A549 (cell line): ENCODE measurements around the gene ITGB7. TPM values are rescaled to one million over a fixed set of nuclear protein-coding genes. Genes with fewer than 3 reads are reported as not detected.
"Not testable (repeated sequence)": the region's sequence is repeated elsewhere in the genome, so short reads cannot be mapped to it uniquely, and the experiment has no call there.

ENCODE experiments used
- ATAC-seq, 2 experiments: fragments of 200-7000 bp in 1 of 2; fragments of >200 bp in 1 of 2; cut with Nextera tagmentation in 1 of 2; cut with Tn5 transposase in 1 of 2; 3 replicates each; pipeline versions ENCODE4 v1.8.0 to v1.9.1; 2018 to 2020; ENCODE audit warnings: mild to moderate bottlenecking in 1 of 2, moderate library complexity in 1 of 2
- CTCF ChIA-PET: fragments of 300-600 bp; sonication (Branson Sonifier 250); formaldehyde crosslinking; extraction: SDS; loops from one replicate; lab custom pipeline; 2021; ENCODE audit warnings: antibody characterized with exemption, inconsistent platforms; lab: Yijun Ruan, JAX
- POLR2A ChIA-PET: fragments of 350-600 bp; formaldehyde crosslinking; extraction: SDS; loops from one replicate; lab custom pipeline; 2021; ENCODE audit warnings: antibody characterized with exemption, inconsistent platforms; lab: Yijun Ruan, JAX
- DNase-seq, 2 experiments: peaks; one replicate each; pipeline versions ENCODE4 v3.0.0 to v3.0.0-alpha.2; 2011 to 2016; ENCODE audit warnings: low read depth in 1 of 2, low spot score in 1 of 2
- FAIRE-seq: peaks from 2 replicates; lab custom pipeline; 2011; peaks lifted over from hg19 to GRCh38; lab: Jason Lieb, UNC
- H3K27ac ChIP-seq, 2 experiments: fragments of >200 bp; sonication (Bioruptor Twin); formaldehyde crosslinking; 3 replicates each; pipeline ENCODE4 v1.5.1; 2016 to 2017
- H3K4me1 ChIP-seq: fragments of >200 bp; sonication (Bioruptor Twin); formaldehyde crosslinking; 3 replicates; pipeline ENCODE4 v1.6.1; 2016
- H3K4me2 ChIP-seq: fragments of >200 bp; sonication (Bioruptor Twin); formaldehyde crosslinking; 3 replicates; pipeline ENCODE4 v1.6.1; 2016
- H3K4me3 ChIP-seq: fragments of >200 bp; sonication (Bioruptor Twin); formaldehyde crosslinking; 3 replicates; pipeline ENCODE4 v1.5.1; 2016
- H3K9me3 ChIP-seq: fragments of >200 bp; sonication (Bioruptor Twin); formaldehyde crosslinking; 3 replicates; pipeline ENCODE4 v1.6.1; 2016
- CBX2 ChIP-seq: fragments of 200-600 bp; sonication (generic); IDR thresholded peaks from 2 replicates; pipeline ENCODE4 v1.6.1; 2016; ENCODE audit warnings: low read depth, mild to moderate bottlenecking, borderline replicate concordance
- CBX8 ChIP-seq: fragments of 200-600 bp; sonication (generic); IDR thresholded peaks from 2 replicates; pipeline ENCODE4 v1.6.1; 2016
- CEBPB ChIP-seq, 2 experiments: fragments of >200 bp in 1 of 2; sonication (Bioruptor Twin) in 1 of 2; formaldehyde crosslinking in 1 of 2; IDR thresholded peaks; 2 replicates each; pipeline ENCODE4 v1.6.1; 2012 to 2016
- CHD4 ChIP-seq: fragments of 200-600 bp; sonication (generic); IDR thresholded peaks from 2 replicates; pipeline ENCODE4 v1.6.1; 2016; ENCODE audit warnings: antibody characterized with exemption, mild to moderate bottlenecking, borderline replicate concordance
- FOSB ChIP-seq: fragments of 250-450 bp; sonication (Bioruptor Pico); IDR thresholded peaks from 2 replicates; pipeline ENCODE4 v1.5.0; 2020; ENCODE audit warnings: mild to moderate bottlenecking, moderate library complexity
- FOXS1 ChIP-seq: fragments of 250-450 bp; sonication (Bioruptor Pico); IDR thresholded peaks from 2 replicates; pipeline ENCODE4 v1.5.0; 2020; ENCODE audit warnings: mild to moderate bottlenecking, moderate library complexity
- HEYL ChIP-seq: fragments of 250-450 bp; sonication (Bioruptor Pico); IDR thresholded peaks from 2 replicates; pipeline ENCODE4 v1.8.0; 2021; ENCODE audit warnings: mild to moderate bottlenecking, moderate library complexity
- HOXB13 ChIP-seq: fragments of 250-450 bp; sonication (Bioruptor Pico); IDR thresholded peaks from 2 replicates; pipeline ENCODE4 v1.5.0; 2020; ENCODE audit warnings: low read depth, mild to moderate bottlenecking, moderate library complexity
- HOXB5 ChIP-seq: fragments of 250-450 bp; sonication (Bioruptor Pico); IDR thresholded peaks from 2 replicates; pipeline ENCODE4 v1.5.0; 2020; ENCODE audit warnings: mild to moderate bottlenecking, moderate library complexity
- JUN ChIP-seq, 2 experiments: fragments of >200 bp; sonication (Bioruptor Twin); formaldehyde crosslinking; IDR thresholded peaks; 2 replicates in 1 of 2; 3 replicates in 1 of 2; pipeline ENCODE4 v1.6.1; 2016 to 2017
- JUNB ChIP-seq: fragments of >200 bp; sonication (Bioruptor Twin); formaldehyde crosslinking; IDR thresholded peaks from 2 replicates; pipeline ENCODE4 v1.6.1; 2016
- KDM5A ChIP-seq: fragments of 200-600 bp; sonication (generic); IDR thresholded peaks from 2 replicates; pipeline ENCODE4 v1.6.1; 2016; ENCODE audit warnings: antibody characterized with exemption, mild to moderate bottlenecking
- MAFK ChIP-seq: fragments of 450-650 bp; IDR thresholded peaks from 2 replicates; pipeline ENCODE4 v1.6.1; 2014; ENCODE audit not compliant: partially characterized antibody
- MAX ChIP-seq: IDR thresholded peaks from 2 replicates; pipeline ENCODE4 v1.6.1; 2012
- NFE2L2 ChIP-seq: fragments of 150-350 bp; conservative IDR thresholded peaks from 2 replicates; pipeline ENCODE4 v1.6.1; 2014; ENCODE audit warnings: low read length
- NPAS2 ChIP-seq: fragments of 250-450 bp; sonication (Bioruptor Pico); IDR thresholded peaks from 2 replicates; pipeline ENCODE4 v1.8.0; 2022; ENCODE audit warnings: mild to moderate bottlenecking, moderate library complexity, borderline replicate concordance
- POLR2AphosphoS2 ChIP-seq: conservative IDR thresholded peaks from 2 replicates; pipeline ENCODE4 v1.6.1; 2012; ENCODE audit warnings: low read length, improper control_type of control experiment, inconsistent platforms
- RAD21 ChIP-seq, 2 experiments: fragments of >200 bp in 1 of 2; sonication (Bioruptor Twin) in 1 of 2; formaldehyde crosslinking in 1 of 2; IDR thresholded peaks in 1 of 2; conservative IDR thresholded peaks in 1 of 2; 2 replicates in 1 of 2; 3 replicates in 1 of 2; pipeline ENCODE4 v1.6.1; 2012 to 2018; ENCODE audit warnings: inconsistent platforms in 1 of 2
- RNF2 ChIP-seq: fragments of 200-600 bp; sonication (generic); IDR thresholded peaks from 2 replicates; pipeline ENCODE4 v1.6.1; 2016; ENCODE audit warnings: low read depth, mild to moderate bottlenecking, antibody characterized with exemption, moderate library complexity, borderline replicate concordance
- TP53 ChIP-seq: fragments of 250-450 bp; sonication (Bioruptor Pico); IDR thresholded peaks from 2 replicates; pipeline ENCODE4 v1.5.0; 2021; ENCODE audit warnings: mild to moderate bottlenecking, moderate library complexity
- ZC3H11A ChIP-seq: fragments of 450-650 bp; IDR thresholded peaks from 2 replicates; pipeline ENCODE4 v1.6.1; 2014; ENCODE audit warnings: antibody characterized with exemption, mild to moderate bottlenecking
- ZSCAN20 ChIP-seq: fragments of 250-450 bp; sonication (Bioruptor Pico); IDR thresholded peaks from 2 replicates; pipeline ENCODE4 v1.8.0; 2022; ENCODE audit warnings: mild to moderate bottlenecking, moderate library complexity
- WGBS: methylation state at CpG from one replicate; pipeline ENCODE4 v1.1.6; 2017; ENCODE audit errors: missing lambda C conversion rate; 5-methylcytosine and 5-hydroxymethylcytosine counted together
- polyA plus RNA-seq, 4 experiments: library from polyadenylated mRNA; depleted of rRNA in 3 of 4; stranded (reverse); fragments of >200 nt; fragmentation: RNase III in 1 of 4; extraction: RNeasy Plus Mini Kit Qiagen cat#74134 plus additional on column Dnase treatment in 1 of 4; gene quantifications; 2 replicates in 3 of 4; 3 replicates in 1 of 4; pipeline ENCODE4 v1.2.3, GENCODE V29; 2011 to 2017
- TF ChIP-seq, protein P1 (sequence below): fragments of 200-600 bp; sonication (generic); IDR thresholded peaks from 2 replicates; pipeline ENCODE4 v1.6.1; 2016; ENCODE audit warnings: antibody characterized with exemption, mild to moderate bottlenecking, moderate library complexity
- TF ChIP-seq, protein P2 (sequence below): fragments of >200 bp; sonication (Bioruptor Twin); formaldehyde crosslinking; IDR thresholded peaks from 3 replicates; pipeline ENCODE4 v1.6.1; 2016

ITGB7 gene
- polyA plus RNA-seq, 2 of the 4 experiments (the other 2 are of a cell fraction): 0.54 to 0.56 TPM

DNA sequence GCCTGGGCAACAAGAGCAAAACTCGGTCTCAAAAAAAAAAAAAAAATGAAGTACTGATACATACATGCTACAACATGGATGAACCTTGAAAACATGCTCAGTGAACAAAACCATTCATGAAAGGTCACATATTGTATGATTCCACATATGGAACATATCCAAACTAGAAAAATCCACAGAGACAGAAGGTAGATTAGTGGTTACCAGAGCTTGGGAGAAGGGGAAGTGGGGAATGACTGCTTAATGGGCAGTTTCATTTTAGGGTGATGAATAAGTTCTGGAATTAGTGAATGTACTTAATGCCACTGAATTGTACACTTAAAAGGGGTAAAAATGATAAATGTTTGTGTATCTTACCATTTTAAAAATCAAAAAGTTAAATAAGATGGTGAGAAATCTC, 2.7 kb downstream of the ITGB7 start:
- ATAC-seq: no peak
- ChIA-PET POLR2A (no interaction called here), CTCF (interaction anchor here (1.4 to 36.2 kb wide), 6 partner anchors 7 to 138 kb away, joined by 4 to 1046 read pairs (median 307); partner anchors contain the start of genes CSAD, ITGB7, MYG1 and PFDN5)
- no peak for DNase-seq
- H3K4me2 ChIP-seq: no peak overlapping the region
- H3K4me1 ChIP-seq: no peaks in the 10 kb centered on the region
- no peak overlapping the region for H3K27ac ChIP-seq
- FAIRE-seq: no peak
- H3K9me3 ChIP-seq: no peaks in the 10 kb centered on the region
- 84% methylated on average over 1 of the region's 1 CpG for WGBS
- TF ChIP-seq MAX (no peak), FOXS1 (no peak), RAD21 (conservative IDR thresholded peaks at IDR 0.05 in 1 of 2, IDR thresholded peaks at IDR 0.05 in 1 of 2) (no peak), NPAS2 (no peak), NFE2L2 (no peak), KDM5A (no peak), CHD4 (no peak), POLR2AphosphoS2 (no peak)
- no peak overlapping the region for H3K4me3 ChIP-seq

DNA sequence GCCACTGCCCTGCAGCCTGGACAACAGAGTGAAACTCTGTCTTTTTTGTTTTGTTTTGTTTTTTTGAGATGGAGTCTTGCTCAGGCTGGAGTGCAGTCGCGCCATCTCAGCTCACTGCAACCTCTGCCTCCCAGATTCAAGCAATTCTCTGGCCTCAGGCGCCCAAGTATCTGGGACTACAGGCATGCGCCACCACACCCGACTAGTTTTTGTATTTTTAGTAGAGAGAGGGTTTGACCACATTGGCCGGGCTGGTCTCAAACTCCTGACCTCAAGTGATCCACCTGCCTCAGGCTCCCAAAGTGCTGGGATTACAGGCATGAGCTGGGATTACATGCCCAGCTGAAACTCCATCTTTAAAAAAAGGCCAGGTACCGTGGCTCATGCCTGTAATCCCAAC, 4.7 kb downstream of the ITGB7 start:
- CTCF ChIA-PET: interaction anchor here (1.7 to 36.2 kb wide), 6 partner anchors 9 to 137 kb away, joined by 5 to 1046 read pairs (median 307); partner anchors contain the start of genes CSAD, ITGB7, MYG1 and PFDN5
- ATAC-seq, POLR2A ChIA-PET, H3K4me3 ChIP-seq, H3K9me3 ChIP-seq, FAIRE-seq, H3K4me2 ChIP-seq, H3K27ac ChIP-seq, DNase-seq: not testable (repeated sequence)
- WGBS: 77% methylated on average over 7 of the region's 7 CpGs
- peaks cover 11% of the 10 kb centered on the region for H3K4me1 ChIP-seq

GRCh38 chr12:53201639-53202038, 5.4 kb downstream of the ITGB7 start:
- POLR2A ChIA-PET: no interaction called here
- Histone ChIP-seq H3K4me3 (no peak overlapping the region), H3K4me1 (peaks cover 13% of the 10 kb centered on the region), H3K4me2 (no peak overlapping the region), H3K27ac (no peak overlapping the region), H3K9me3 (no peaks in the 10 kb centered on the region)
- ATAC-seq: no peak
- DNase-seq: no peak
- no peak for FAIRE-seq
- CTCF ChIA-PET: interaction anchor here (0.9 to 36.2 kb wide), 7 partner anchors 10 to 154 kb away, joined by 3 to 1046 read pairs (median 163); partner anchors contain the start of genes CSAD, ITGB7, MYG1 and PFDN5
- WGBS: 67% methylated on average over 4 of the region's 4 CpGs
- TF ChIP-seq, protein P1, sequence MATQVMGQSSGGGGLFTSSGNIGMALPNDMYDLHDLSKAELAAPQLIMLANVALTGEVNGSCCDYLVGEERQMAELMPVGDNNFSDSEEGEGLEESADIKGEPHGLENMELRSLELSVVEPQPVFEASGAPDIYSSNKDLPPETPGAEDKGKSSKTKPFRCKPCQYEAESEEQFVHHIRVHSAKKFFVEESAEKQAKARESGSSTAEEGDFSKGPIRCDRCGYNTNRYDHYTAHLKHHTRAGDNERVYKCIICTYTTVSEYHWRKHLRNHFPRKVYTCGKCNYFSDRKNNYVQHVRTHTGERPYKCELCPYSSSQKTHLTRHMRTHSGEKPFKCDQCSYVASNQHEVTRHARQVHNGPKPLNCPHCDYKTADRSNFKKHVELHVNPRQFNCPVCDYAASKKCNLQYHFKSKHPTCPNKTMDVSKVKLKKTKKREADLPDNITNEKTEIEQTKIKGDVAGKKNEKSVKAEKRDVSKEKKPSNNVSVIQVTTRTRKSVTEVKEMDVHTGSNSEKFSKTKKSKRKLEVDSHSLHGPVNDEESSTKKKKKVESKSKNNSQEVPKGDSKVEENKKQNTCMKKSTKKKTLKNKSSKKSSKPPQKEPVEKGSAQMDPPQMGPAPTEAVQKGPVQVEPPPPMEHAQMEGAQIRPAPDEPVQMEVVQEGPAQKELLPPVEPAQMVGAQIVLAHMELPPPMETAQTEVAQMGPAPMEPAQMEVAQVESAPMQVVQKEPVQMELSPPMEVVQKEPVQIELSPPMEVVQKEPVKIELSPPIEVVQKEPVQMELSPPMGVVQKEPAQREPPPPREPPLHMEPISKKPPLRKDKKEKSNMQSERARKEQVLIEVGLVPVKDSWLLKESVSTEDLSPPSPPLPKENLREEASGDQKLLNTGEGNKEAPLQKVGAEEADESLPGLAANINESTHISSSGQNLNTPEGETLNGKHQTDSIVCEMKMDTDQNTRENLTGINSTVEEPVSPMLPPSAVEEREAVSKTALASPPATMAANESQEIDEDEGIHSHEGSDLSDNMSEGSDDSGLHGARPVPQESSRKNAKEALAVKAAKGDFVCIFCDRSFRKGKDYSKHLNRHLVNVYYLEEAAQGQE: no peak
- TF ChIP-seq JUN (IDR thresholded peaks at IDR 0.05) (no peak), RAD21 (conservative IDR thresholded peaks at IDR 0.05 in 1 of 2, IDR thresholded peaks at IDR 0.05 in 1 of 2) (no peak), ZC3H11A (no peak), FOSB (CRISPR knock-in tag) (no peak)

DNA sequence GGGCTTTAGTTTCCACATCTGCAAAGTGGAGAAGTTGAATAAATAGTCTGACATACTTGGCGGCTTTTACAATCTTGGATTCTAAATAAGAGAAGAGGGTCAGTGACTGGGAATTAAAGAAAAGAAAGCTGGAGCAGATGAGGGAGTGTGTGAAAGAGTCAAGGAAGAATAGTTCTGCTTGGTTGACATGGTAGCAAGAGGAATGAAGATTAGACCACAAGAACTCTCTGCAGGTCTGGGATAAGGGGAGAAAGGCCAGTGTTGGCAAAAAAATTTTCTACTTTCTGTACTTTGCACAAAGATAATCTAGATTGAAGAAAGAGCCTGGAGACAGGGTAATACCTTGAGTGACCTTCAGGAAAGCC, 5.9 kb downstream of the ITGB7 start:
- WGBS: 93% methylated on average over 1 of the region's 1 CpG
- Histone ChIP-seq H3K4me3 (no peak overlapping the region), H3K4me1 (peaks cover 18% of the 10 kb centered on the region), H3K9me3 (no peaks in the 10 kb centered on the region), H3K4me2 (no peak overlapping the region), H3K27ac (no peak overlapping the region)
- DNase-seq (no peak), FAIRE-seq (no peak), ATAC-seq (no peak)
- POLR2A ChIA-PET: no interaction called here
- CTCF ChIA-PET: interaction anchor here (0.6 to 36.2 kb wide), 8 partner anchors 10 to 154 kb away, joined by 3 to 1046 read pairs (median 152); partner anchors contain the start of genes CSAD, ITGB7, MYG1 and PFDN5
- TF ChIP-seq TP53 (CRISPR knock-in tag): no peak
- no peak for TF ChIP-seq CBX2
- no peak for TF ChIP-seq MAFK
- TF ChIP-seq HOXB5 (CRISPR knock-in tag): no peak
- no peak for TF ChIP-seq NFE2L2
- TF ChIP-seq HEYL (CRISPR knock-in tag): no peak
- TF ChIP-seq POLR2AphosphoS2: no peak
- no peak for TF ChIP-seq RNF2
- no peak for TF ChIP-seq HOXB13 (CRISPR knock-in tag)
- no peak for TF ChIP-seq CEBPB (IDR thresholded peaks at IDR 0.05)
- TF ChIP-seq, protein P2, sequence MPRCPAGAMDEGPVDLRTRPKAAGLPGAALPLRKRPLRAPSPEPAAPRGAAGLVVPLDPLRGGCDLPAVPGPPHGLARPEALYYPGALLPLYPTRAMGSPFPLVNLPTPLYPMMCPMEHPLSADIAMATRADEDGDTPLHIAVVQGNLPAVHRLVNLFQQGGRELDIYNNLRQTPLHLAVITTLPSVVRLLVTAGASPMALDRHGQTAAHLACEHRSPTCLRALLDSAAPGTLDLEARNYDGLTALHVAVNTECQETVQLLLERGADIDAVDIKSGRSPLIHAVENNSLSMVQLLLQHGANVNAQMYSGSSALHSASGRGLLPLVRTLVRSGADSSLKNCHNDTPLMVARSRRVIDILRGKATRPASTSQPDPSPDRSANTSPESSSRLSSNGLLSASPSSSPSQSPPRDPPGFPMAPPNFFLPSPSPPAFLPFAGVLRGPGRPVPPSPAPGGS: no peak
- TF ChIP-seq JUNB: no peak
- TF ChIP-seq FOSB (CRISPR knock-in tag): no peak
- no peak for TF ChIP-seq ZSCAN20
- TF ChIP-seq CBX8: no peak
